NCI-H524 treated with DMSO at 0.1 percent for 48 hours (cell line): Measurements from ENCODE around the gene APBB2.
"Not testable (repeated sequence)": the region's sequence is repeated elsewhere in the genome, so short reads cannot be mapped to it uniquely, and the experiment has no call there.

Experiments used
- DNase-seq: peaks from one replicate; lab custom pipeline; 2025; lab: John Stamatoyannopoulos, UW

The APBB2 gene

GRCh38 chr4:40939856-40940255 lies 274.5 kb downstream of the APBB2 start:
- no peak for DNase-seq

GRCh38 chr4:40938337-40938736 lies 276.0 kb downstream of the APBB2 start:
- no peak for DNase-seq

- no peak for DNase-seq
Observed at GRCh38 chr4:40937140-40937725, 277.1 kb downstream of the APBB2 start.

GRCh38 chr4:40934676-40935075 lies 279.7 kb downstream of the APBB2 start:
- DNase-seq: no peak

- no peak for DNase-seq
Observed at GRCh38 chr4:40933272-40934053, 280.9 kb downstream of the APBB2 start.

GRCh38 chr4:40931841-40932240 lies 282.5 kb downstream of the APBB2 start:
- DNase-seq: no peak

- no peak for DNase-seq
Observed at GRCh38 chr4:40931238-40931637, 283.1 kb downstream of the APBB2 start.

- DNase-seq: no peak
Observed at GRCh38 chr4:40927074-40927473, 287.3 kb downstream of the APBB2 start.

- no peak for DNase-seq
Observed at GRCh38 chr4:40924793-40925117, 289.6 kb downstream of the APBB2 start.

GRCh38 chr4:40924096-40924792 lies 290.1 kb downstream of the APBB2 start:
- DNase-seq: peak; percentile 23

GRCh38 chr4:40923316-40924095 lies 290.8 kb downstream of the APBB2 start:
- no peak for DNase-seq

GRCh38 chr4:40919976-40920375 lies 294.4 kb downstream of the APBB2 start:
- DNase-seq: not testable (repeated sequence)

GRCh38 chr4:40918330-40918729 lies 296.0 kb downstream of the APBB2 start:
- no peak for DNase-seq

GRCh38 chr4:40916880-40917279 lies 297.5 kb downstream of the APBB2 start:
- no peak for DNase-seq

- DNase-seq: no peak
Observed at GRCh38 chr4:40916218-40916555, 298.2 kb downstream of the APBB2 start.

GRCh38 chr4:40915318-40916217 lies 298.8 kb downstream of the APBB2 start:
- DNase-seq: no peak

- no peak for DNase-seq
Observed at GRCh38 chr4:40912460-40913184, 301.7 kb downstream of the APBB2 start.

GRCh38 chr4:40910706-40911105 lies 303.6 kb downstream of the APBB2 start:
- no peak for DNase-seq

GRCh38 chr4:40909363-40909876 lies 304.9 kb downstream of the APBB2 start:
- no peak for DNase-seq

GRCh38 chr4:40908702-40909362 lies 305.5 kb downstream of the APBB2 start:
- no peak for DNase-seq
